ENCODE results near the gene OR4K1.

OR4K1 gene, protein sequence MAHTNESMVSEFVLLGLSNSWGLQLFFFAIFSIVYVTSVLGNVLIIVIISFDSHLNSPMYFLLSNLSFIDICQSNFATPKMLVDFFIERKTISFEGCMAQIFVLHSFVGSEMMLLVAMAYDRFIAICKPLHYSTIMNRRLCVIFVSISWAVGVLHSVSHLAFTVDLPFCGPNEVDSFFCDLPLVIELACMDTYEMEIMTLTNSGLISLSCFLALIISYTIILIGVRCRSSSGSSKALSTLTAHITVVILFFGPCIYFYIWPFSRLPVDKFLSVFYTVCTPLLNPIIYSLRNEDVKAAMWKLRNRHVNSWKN

DNA sequence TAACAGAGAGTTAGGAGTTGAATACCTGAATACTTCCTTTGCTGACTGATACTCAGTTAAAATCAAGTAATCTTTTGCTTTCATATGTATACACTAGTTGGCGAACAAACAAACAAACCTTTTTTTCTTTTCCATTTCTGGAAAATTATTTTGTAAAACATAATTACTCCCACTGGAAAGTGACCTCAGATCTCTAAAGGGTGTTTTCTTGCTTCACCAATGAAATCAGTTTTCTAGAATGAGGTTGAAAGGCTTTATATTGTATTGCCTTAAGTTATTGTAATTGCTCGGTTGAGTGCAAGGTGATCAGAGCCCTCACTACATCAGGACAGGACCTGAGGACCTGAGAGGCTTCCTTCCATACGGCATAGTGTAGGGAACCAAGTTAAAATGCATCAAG lies at the start of gene OR4K1:
TSS of gene OR4K1 (plus strand) at position 301 of the 400 bp plus-strand sequence. CDS start 4,750 bp downstream, outside the sequence.
- no peak for DNase-seq (ENCODE audit: low read depth)
- H3K4me3 ChIP-seq (ENCODE audit: low read depth, low read length), result no peak within 1 kb of the TSS
- TF ChIP-seq, protein P1, sequence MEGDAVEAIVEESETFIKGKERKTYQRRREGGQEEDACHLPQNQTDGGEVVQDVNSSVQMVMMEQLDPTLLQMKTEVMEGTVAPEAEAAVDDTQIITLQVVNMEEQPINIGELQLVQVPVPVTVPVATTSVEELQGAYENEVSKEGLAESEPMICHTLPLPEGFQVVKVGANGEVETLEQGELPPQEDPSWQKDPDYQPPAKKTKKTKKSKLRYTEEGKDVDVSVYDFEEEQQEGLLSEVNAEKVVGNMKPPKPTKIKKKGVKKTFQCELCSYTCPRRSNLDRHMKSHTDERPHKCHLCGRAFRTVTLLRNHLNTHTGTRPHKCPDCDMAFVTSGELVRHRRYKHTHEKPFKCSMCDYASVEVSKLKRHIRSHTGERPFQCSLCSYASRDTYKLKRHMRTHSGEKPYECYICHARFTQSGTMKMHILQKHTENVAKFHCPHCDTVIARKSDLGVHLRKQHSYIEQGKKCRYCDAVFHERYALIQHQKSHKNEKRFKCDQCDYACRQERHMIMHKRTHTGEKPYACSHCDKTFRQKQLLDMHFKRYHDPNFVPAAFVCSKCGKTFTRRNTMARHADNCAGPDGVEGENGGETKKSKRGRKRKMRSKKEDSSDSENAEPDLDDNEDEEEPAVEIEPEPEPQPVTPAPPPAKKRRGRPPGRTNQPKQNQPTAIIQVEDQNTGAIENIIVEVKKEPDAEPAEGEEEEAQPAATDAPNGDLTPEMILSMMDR (conservative IDR thresholded peaks at IDR 0.05; ENCODE audit: low read depth, low read length), result no peak

DNA sequence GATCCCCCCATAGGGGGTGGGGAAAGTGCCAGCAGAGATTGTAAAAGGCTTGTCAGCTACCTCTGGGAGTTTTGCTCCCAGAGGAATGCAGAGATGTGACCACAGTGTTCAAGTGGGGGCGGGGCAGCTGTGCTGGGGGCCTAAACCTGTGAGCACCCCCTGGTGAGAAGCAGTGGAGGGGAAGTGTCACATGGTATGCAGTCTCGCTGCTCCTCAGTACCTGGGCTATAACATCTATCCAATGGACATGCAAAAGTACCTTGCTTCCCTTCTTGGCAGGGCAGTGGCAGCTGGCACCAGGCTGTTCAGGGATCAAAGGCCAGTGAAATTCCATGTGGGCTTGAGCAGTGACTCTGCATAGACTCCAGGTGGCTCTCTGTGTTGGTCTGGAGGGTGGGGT lies 35.4 kb upstream of the OR4K1 start:
- TF ChIP-seq, protein P1 (conservative IDR thresholded peaks at IDR 0.05; ENCODE audit: low read depth, low read length), result no peak
- no peak for DNase-seq (ENCODE audit: low read depth)

DNA sequence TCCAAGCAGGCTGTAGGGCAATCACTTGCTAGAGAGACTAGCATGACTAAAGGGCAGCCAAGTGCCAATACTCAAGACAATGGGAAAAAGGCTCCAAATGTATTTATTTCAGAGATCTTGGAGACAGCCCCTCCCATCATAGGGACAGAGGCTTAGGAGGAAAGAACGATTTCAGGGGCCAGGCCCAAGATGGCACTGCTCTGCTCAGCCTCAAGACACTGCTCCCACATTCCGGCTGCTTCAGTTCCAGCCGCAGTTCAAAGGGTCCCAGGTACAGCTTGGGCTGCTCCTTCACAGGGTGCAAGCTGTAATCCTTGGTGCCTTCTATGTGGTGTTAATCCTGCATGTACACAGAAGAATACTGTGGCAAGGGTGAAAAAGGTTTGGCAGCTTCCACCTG lies 29.7 kb upstream of the OR4K1 start:
- TF ChIP-seq, protein P1 (conservative IDR thresholded peaks at IDR 0.05; ENCODE audit: low read depth, low read length), result no peak
- DNase-seq (ENCODE audit: low read depth), result no peak
- no peak overlapping the region for H3K4me3 ChIP-seq (ENCODE audit: low read depth, low read length)

More for the DNA sequence above, 35.4 kb upstream of the OR4K1 start:
- H3K4me3 ChIP-seq (ENCODE audit: low read depth, low read length), result no peak overlapping the region

DNA sequence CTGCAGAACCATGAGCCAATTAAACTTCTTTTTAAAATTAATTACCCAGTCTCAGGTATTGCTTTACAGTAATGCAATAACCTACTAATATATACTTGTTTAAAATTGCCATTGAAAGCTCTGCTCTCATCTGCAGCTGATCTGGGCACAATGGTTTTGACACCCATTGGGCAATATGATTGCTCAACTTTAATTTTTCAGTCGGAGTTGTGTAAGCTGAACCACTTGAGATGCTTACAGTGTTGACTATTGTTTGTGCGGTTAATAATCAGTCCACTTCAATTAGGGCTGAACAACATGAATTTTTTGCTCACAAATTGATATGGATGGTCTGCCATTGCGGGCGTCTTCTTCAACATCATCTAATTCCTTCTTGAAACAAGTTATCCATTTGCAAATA lies 28.3 kb upstream of the OR4K1 start:
- no peak overlapping the region for H3K4me3 ChIP-seq (ENCODE audit: low read depth, low read length)
- no peak for DNase-seq (ENCODE audit: low read depth)
- TF ChIP-seq, protein P1 (conservative IDR thresholded peaks at IDR 0.05; ENCODE audit: low read depth, low read length), result no peak

DNA sequence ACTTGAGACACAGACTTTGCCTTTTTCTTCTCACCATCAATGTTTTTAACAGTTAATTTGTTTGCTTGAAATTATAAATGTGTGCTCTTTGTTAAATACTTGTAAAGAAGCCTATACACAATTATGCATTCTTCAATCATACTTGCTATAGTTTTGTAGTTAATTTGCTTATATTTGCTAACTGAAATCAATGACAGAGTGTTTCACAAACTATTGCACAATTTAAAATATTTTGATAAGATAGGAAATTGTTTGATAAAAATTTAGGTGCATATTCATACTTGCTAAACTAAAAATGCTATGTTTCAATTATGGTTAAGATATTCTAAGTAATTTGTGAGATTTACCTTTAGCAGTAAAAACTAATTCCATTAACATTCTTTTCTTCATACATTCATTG lies 24.1 kb upstream of the OR4K1 start:
- no peak for DNase-seq (ENCODE audit: low read depth)
- no peak overlapping the region for H3K4me3 ChIP-seq (ENCODE audit: low read depth, low read length)
- TF ChIP-seq, protein P1 (conservative IDR thresholded peaks at IDR 0.05; ENCODE audit: low read depth, low read length), result no peak

DNA sequence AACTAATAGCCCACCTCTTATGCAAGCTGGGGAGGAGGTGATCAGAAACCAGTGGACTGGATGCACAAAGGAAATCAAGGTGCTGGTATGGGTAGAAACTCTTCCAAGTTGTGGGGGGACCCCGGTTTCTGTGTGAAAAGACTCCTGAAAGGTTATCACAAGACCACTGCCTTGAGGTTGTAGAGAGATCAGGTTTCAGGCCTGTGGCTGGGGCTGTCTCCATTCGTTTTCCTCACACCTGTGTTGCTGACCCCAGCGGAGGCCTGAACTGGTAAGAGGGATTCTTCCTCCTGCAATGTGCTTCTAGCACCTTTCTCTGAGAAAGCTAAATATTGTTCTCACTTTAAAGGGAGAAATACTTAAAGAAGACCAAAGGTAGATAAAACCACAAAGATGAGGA lies 19.6 kb upstream of the OR4K1 start:
- TF ChIP-seq, protein P1 (conservative IDR thresholded peaks at IDR 0.05; ENCODE audit: low read depth, low read length), result no peak
- DNase-seq (ENCODE audit: low read depth), result no peak
- H3K4me3 ChIP-seq (ENCODE audit: low read depth, low read length), result no peak overlapping the region

DNA sequence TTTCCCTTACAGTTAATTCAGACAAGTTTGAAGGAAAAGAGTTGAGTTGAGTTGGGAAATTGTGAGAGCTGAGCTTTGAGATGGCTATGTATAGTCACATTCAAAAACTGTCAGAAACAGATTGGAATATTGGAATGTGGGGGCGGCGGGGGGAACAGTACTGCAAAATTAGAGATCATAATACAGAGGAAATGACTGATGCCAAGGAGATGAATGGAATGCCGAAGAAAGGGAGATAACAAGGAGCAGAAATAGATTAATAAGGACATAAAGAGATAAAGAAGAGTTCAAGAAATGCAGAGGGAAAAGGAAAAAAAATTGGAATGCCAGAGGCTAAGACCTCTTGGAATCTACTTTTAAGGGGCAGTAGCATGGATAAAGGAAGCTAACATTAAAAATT lies 13.5 kb upstream of the OR4K1 start:
- H3K4me3 ChIP-seq (ENCODE audit: low read depth, low read length), result no peak overlapping the region
- DNase-seq (ENCODE audit: low read depth), result no peak
- TF ChIP-seq, protein P1 (conservative IDR thresholded peaks at IDR 0.05; ENCODE audit: low read depth, low read length), result no peak
